HepG2 (cell line): ENCODE measurements around the gene CCT8.
A peak's percentile ranks its signal among the peaks of the same experiment; 100 is the strongest.

ENCODE experiments used
- ATF3 ChIP-seq: sonication (generic); formaldehyde crosslinking; IDR thresholded peaks from 2 replicates; pipeline ENCODE4 v1.4.0; 2020; ENCODE audit warnings: missing genetic modification reagents
- FOXA1 ChIP-seq, 2 experiments: fragments of 450-650 bp in 1 of 2; sonication (generic) in 1 of 2; formaldehyde crosslinking in 1 of 2; IDR thresholded peaks; 2 replicates each; pipeline versions ENCODE4 v1.4.0 to v1.6.1; 2016 to 2020; ENCODE audit warnings: missing genetic modification reagents in 1 of 2
- KDM1A ChIP-seq: IDR thresholded peaks from 2 replicates; pipeline ENCODE4 v1.6.1; 2016; ENCODE audit warnings: missing compliant biosample characterization
- KLF15 ChIP-seq: sonication (generic); formaldehyde crosslinking; IDR thresholded peaks from 2 replicates; pipeline ENCODE4 v1.8.1; 2023; ENCODE audit warnings: borderline replicate concordance, mild to moderate bottlenecking, inconsistent platforms, missing genetic modification reagents, mixed read lengths
- NBN ChIP-seq: fragments of 450-650 bp; conservative IDR thresholded peaks from 2 replicates; pipeline ENCODE4 v1.6.1; 2017
- RAD21 ChIP-seq: fragments of 450-650 bp; formaldehyde crosslinking; IDR thresholded peaks from 2 replicates; pipeline ENCODE4 v1.5.0; 2020; ENCODE audit warnings: mild to moderate bottlenecking
- ZEB1 ChIP-seq: IDR thresholded peaks from 2 replicates; pipeline ENCODE4 v1.6.1; 2012; ENCODE audit warnings: mild to moderate bottlenecking, low read depth, inconsistent platforms; ENCODE audit not compliant: insufficient replicate concordance
- TF ChIP-seq, protein P1 (sequence below): sonication (generic); formaldehyde crosslinking; IDR thresholded peaks from 2 replicates; pipeline ENCODE4 v1.5.0; 2020; ENCODE audit warnings: mild to moderate bottlenecking, missing genetic modification reagents, moderate library complexity
- TF ChIP-seq, protein P2 (sequence below): sonication (generic); formaldehyde crosslinking; IDR thresholded peaks from 2 replicates; pipeline ENCODE4 v1.5.1; 2020; ENCODE audit warnings: mild to moderate bottlenecking, moderate library complexity, missing genetic modification reagents

DNA sequence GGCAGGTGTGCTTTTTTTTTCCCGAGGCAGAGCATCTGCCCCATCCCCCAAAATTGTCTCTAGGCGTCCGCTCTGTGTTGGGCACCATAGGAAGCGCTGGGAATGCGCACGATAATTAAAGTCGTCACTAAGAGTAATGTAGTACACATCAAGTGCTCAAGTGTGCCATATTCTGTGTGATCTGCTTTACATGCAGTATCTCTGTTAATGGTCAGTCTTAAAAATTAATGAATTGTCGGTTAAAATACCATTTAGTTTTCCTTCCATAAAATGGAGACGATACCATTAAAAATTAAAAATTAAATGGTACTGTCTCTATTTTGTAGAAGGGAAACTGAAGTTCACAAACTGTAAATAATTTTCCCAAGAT, 544 bp upstream of the CCT8 start:
- TF ChIP-seq FOXA1 (IDR thresholded peaks at IDR 0.05) (no peak), FOXA1 (CRISPR knock-in tag; IDR thresholded peaks at IDR 0.05) (no peak), ATF3 (CRISPR knock-in tag) (no peak), RAD21 (no peak), NBN (no peak), KDM1A (no peak), ZEB1 (no peak), KLF15 (CRISPR knock-in tag) (no peak)
- TF ChIP-seq, protein P1, sequence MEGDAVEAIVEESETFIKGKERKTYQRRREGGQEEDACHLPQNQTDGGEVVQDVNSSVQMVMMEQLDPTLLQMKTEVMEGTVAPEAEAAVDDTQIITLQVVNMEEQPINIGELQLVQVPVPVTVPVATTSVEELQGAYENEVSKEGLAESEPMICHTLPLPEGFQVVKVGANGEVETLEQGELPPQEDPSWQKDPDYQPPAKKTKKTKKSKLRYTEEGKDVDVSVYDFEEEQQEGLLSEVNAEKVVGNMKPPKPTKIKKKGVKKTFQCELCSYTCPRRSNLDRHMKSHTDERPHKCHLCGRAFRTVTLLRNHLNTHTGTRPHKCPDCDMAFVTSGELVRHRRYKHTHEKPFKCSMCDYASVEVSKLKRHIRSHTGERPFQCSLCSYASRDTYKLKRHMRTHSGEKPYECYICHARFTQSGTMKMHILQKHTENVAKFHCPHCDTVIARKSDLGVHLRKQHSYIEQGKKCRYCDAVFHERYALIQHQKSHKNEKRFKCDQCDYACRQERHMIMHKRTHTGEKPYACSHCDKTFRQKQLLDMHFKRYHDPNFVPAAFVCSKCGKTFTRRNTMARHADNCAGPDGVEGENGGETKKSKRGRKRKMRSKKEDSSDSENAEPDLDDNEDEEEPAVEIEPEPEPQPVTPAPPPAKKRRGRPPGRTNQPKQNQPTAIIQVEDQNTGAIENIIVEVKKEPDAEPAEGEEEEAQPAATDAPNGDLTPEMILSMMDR (CRISPR knock-in tag), result 0 out of 2 replicates have a peak, but pooled peaks have one; percentile 5
- TF ChIP-seq, protein P2, sequence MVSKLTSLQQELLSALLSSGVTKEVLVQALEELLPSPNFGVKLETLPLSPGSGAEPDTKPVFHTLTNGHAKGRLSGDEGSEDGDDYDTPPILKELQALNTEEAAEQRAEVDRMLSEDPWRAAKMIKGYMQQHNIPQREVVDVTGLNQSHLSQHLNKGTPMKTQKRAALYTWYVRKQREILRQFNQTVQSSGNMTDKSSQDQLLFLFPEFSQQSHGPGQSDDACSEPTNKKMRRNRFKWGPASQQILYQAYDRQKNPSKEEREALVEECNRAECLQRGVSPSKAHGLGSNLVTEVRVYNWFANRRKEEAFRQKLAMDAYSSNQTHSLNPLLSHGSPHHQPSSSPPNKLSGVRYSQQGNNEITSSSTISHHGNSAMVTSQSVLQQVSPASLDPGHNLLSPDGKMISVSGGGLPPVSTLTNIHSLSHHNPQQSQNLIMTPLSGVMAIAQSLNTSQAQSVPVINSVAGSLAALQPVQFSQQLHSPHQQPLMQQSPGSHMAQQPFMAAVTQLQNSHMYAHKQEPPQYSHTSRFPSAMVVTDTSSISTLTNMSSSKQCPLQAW, result no peak
